Measurements from ENCODE around the gene HS3ST2.

The HS3ST2 gene

GRCh38 chr16:22955461-22956070 lies 141.6 kb downstream of the HS3ST2 start:
- intact Hi-C loops (cut with DNase I): no loop called here
- DNase-seq: no peak

GRCh38 chr16:22961206-22961605 lies 147.2 kb downstream of the HS3ST2 start:
- no peak for DNase-seq
- intact Hi-C loops (cut with DNase I): no loop called here

- no peak for DNase-seq
- intact Hi-C loops (cut with DNase I): no loop called here
Measured at GRCh38 chr16:22962905-22963304, 148.9 kb downstream of the HS3ST2 start.
